Putamen (tissue), 1 donor: Measurements from ENCODE around the gene RBM15B.

ENCODE experiments used
- DNase-seq: peaks from one replicate; pipeline ENCODE4 v3.0.0-alpha.2; 2016; ENCODE audit warnings: low spot score

The RBM15B gene

GRCh38 chr3:51392355-51393133, 1.5 kb downstream of the RBM15B start:
- DNase-seq: no peak

- DNase-seq: no peak
These were observed 2.0 kb downstream of the RBM15B start for GRCh38 chr3:51393134-51393495.

- no peak for DNase-seq
These were observed 2.5 kb downstream of the RBM15B start for GRCh38 chr3:51393564-51393963.

GRCh38 chr3:51394541-51394940, 3.5 kb downstream of the RBM15B start:
- DNase-seq: no peak

GRCh38 chr3:51395493-51396213, 4.6 kb downstream of the RBM15B start:
- no peak for DNase-seq

- no peak for DNase-seq
These were observed 5.3 kb downstream of the RBM15B start for GRCh38 chr3:51396401-51396800.

- DNase-seq: no peak
These were observed 6.3 kb downstream of the RBM15B start for GRCh38 chr3:51397392-51397791.

- DNase-seq: no peak
These were observed 7.7 kb downstream of the RBM15B start for GRCh38 chr3:51398595-51399310.

GRCh38 chr3:51400166-51400565, 9.1 kb downstream of the RBM15B start:
- DNase-seq: no peak

GRCh38 chr3:51401735-51402134, 10.7 kb downstream of the RBM15B start:
- DNase-seq: no peak

- DNase-seq: no peak
These were observed 12.6 kb downstream of the RBM15B start for GRCh38 chr3:51403675-51404074.

- no peak for DNase-seq
These were observed 16.9 kb downstream of the RBM15B start for GRCh38 chr3:51408021-51408420.

- no peak for DNase-seq
These were observed 17.7 kb downstream of the RBM15B start for GRCh38 chr3:51408813-51409212.

GRCh38 chr3:51422211-51422610, 31.1 kb downstream of the RBM15B start:
- DNase-seq: no peak

- no peak for DNase-seq
These were observed 35.8 kb downstream of the RBM15B start for GRCh38 chr3:51426921-51427320.

- DNase-seq: no peak
These were observed 38.1 kb downstream of the RBM15B start for GRCh38 chr3:51429138-51429537.

GRCh38 chr3:51434110-51434509, 43.0 kb downstream of the RBM15B start:
- no peak for DNase-seq

GRCh38 chr3:51434746-51435327, 43.8 kb downstream of the RBM15B start:
- DNase-seq: peak; percentile 16

- DNase-seq: no peak
These were observed 46.0 kb downstream of the RBM15B start for GRCh38 chr3:51436998-51437639.

GRCh38 chr3:51441282-51442030, 50.4 kb downstream of the RBM15B start:
- DNase-seq: no peak

GRCh38 chr3:51445544-51446280, 54.6 kb downstream of the RBM15B start:
- DNase-seq: no peak
